SK-N-SH (cell line): ENCODE data around the gene PLEKHA4. TPM values are rescaled to one million over a fixed set of nuclear protein-coding genes. Genes with fewer than 3 reads are reported as not detected.
"Not testable (repeated sequence)": the region's sequence is repeated elsewhere in the genome, so short reads cannot be mapped to it uniquely, and the experiment has no call there.

ENCODE experiments used
- CTCF ChIA-PET: fragments of 300-600, 350-600 bp; formaldehyde crosslinking; extraction: SDS; loops from one replicate; lab custom pipeline; 2021; lab: Yijun Ruan, JAX
- POLR2A ChIA-PET: fragments of 350-600 bp; sonication (Branson Sonifier 250); formaldehyde crosslinking; extraction: SDS; loops from one replicate; lab custom pipeline; 2020; ENCODE audit warnings: antibody characterized with exemption, inconsistent platforms; lab: Yijun Ruan, JAX
- DNase-seq: peaks from one replicate; pipeline ENCODE4 v3.0.0; 2012
- H2AFZ ChIP-seq: fragments of 200-600 bp; sonication (generic); 2 replicates; pipeline ENCODE4 v1.8.1; 2016; ENCODE audit warnings: antibody characterized with exemption, mild to moderate bottlenecking, low read depth
- H3F3A ChIP-seq: fragments of 200-600 bp; sonication (generic); replicated peaks from 2 replicates; pipeline ENCODE3; 2016; ENCODE audit warnings: antibody characterized with exemption, mild to moderate bottlenecking; ENCODE audit not compliant: insufficient read depth
- H3K27ac ChIP-seq, 2 experiments: fragments of 200-500 bp in 1 of 2; fragments of 200-600 bp in 1 of 2; sonication (Bioruptor generic) in 1 of 2; sonication (generic), shearing (Covaris generic) in 1 of 2; 2 replicates each; pipeline versions ENCODE4 v1.5.1 to v1.6.1; 2014 to 2016; ENCODE audit warnings: low read depth in 2 of 2, inconsistent platforms in 1 of 2, low read length in 1 of 2, mild to moderate bottlenecking in 1 of 2, mixed read lengths in 1 of 2
- H3K27me3 ChIP-seq: fragments of 200-600 bp; sonication (generic), shearing (Covaris generic); 2 replicates; pipeline ENCODE4 v1.6.1; 2016; ENCODE audit warnings: mixed run types; ENCODE audit not compliant: insufficient read depth
- H3K36me3 ChIP-seq, 2 experiments: fragments of 200-500 bp in 1 of 2; fragments of 200-600 bp in 1 of 2; sonication (Bioruptor generic) in 1 of 2; sonication (generic) in 1 of 2; replicated peaks in 1 of 2; 2 replicates each; pipeline versions ENCODE3 to v1.5.1; 2014 to 2016; ENCODE audit warnings: low read length in 1 of 2, mild to moderate bottlenecking in 1 of 2; ENCODE audit not compliant: insufficient read depth in 2 of 2, control insufficient read depth in 1 of 2
- H3K4me1 ChIP-seq, 2 experiments: fragments of 200-500 bp in 1 of 2; fragments of 200-600 bp in 1 of 2; sonication (Bioruptor generic) in 1 of 2; sonication (generic), shearing (Covaris generic) in 1 of 2; 2 replicates each; pipeline versions ENCODE4 v1.5.1 to v1.6.1; 2014 to 2016; ENCODE audit warnings: low read depth in 1 of 2, low read length in 1 of 2, mixed run types in 1 of 2; ENCODE audit not compliant: insufficient read depth in 2 of 2, control insufficient read depth in 1 of 2
- H3K4me2 ChIP-seq: fragments of 200-600 bp; sonication (generic), shearing (Covaris generic); 2 replicates; pipeline ENCODE4 v1.6.1; 2017; ENCODE audit warnings: mixed run types
- H3K4me3 ChIP-seq, 2 experiments: fragments of 200-500 bp in 1 of 2; fragments of 200-600 bp in 1 of 2; sonication (Bioruptor generic) in 1 of 2; sonication (generic), shearing (Covaris generic) in 1 of 2; 2 replicates each; pipeline versions ENCODE4 v1.5.1 to v1.8.1; 2014 to 2016; ENCODE audit warnings: low read depth in 2 of 2, inconsistent platforms in 1 of 2, low read length in 1 of 2, mild to moderate bottlenecking in 1 of 2, mixed read lengths in 1 of 2, moderate library complexity in 1 of 2
- H3K79me2 ChIP-seq: fragments of 200-600 bp; sonication (generic); 2 replicates; pipeline ENCODE4 v1.8.1; 2017; ENCODE audit warnings: mild to moderate bottlenecking; ENCODE audit not compliant: insufficient read depth
- H3K9ac ChIP-seq: fragments of 200-600 bp; sonication (generic); 2 replicates; pipeline ENCODE4 v1.6.1; 2017; ENCODE audit warnings: mixed run types
- H3K9me2 ChIP-seq: fragments of 200-600 bp; sonication (generic); 2 replicates; pipeline ENCODE4 v1.6.1; 2017; ENCODE audit warnings: mixed run types
- H3K9me3 ChIP-seq: fragments of 200-600 bp; sonication (generic); 2 replicates; pipeline ENCODE4 v1.6.1; 2017; ENCODE audit warnings: mixed run types, mild to moderate bottlenecking, moderate library complexity
- H4K20me1 ChIP-seq: fragments of 200-600 bp; sonication (generic); 2 replicates; pipeline ENCODE4 v1.6.1; 2017; ENCODE audit warnings: mild to moderate bottlenecking, mixed run types; ENCODE audit not compliant: insufficient read depth
- ELF1 ChIP-seq: IDR thresholded peaks from 2 replicates; pipeline ENCODE4 v1.4.0; 2012
- FOSL2 ChIP-seq: IDR thresholded peaks from 2 replicates; pipeline ENCODE4 v1.4.0; 2012; ENCODE audit warnings: low read depth, mild to moderate bottlenecking, moderate library complexity, borderline replicate concordance
- GABPA ChIP-seq: IDR thresholded peaks from 2 replicates; pipeline ENCODE4 v1.4.0; 2012; ENCODE audit warnings: low read depth, mild to moderate bottlenecking
- NRF1 ChIP-seq: IDR thresholded peaks from 2 replicates; pipeline ENCODE4 v1.6.1; 2012; ENCODE audit warnings: low read depth, mild to moderate bottlenecking, low read length
- SIN3A ChIP-seq: IDR thresholded peaks from 2 replicates; pipeline ENCODE4 v1.6.1; 2012; ENCODE audit warnings: low read depth, mild to moderate bottlenecking, low read length, moderate library complexity, borderline replicate concordance
- SMC3 ChIP-seq: IDR thresholded peaks from 2 replicates; pipeline ENCODE4 v1.6.1; 2012; ENCODE audit warnings: low read depth, low read length, improper control_type of control experiment
- TEAD4 ChIP-seq: IDR thresholded peaks from 2 replicates; pipeline ENCODE4 v1.4.0; 2012; ENCODE audit warnings: mild to moderate bottlenecking, borderline replicate concordance; ENCODE audit not compliant: insufficient read depth
- WGBS: methylation state at CpG from one replicate; pipeline ENCODE4 v1.1.6; 2017; ENCODE audit warnings: low lambda C conversion rate; 5-methylcytosine and 5-hydroxymethylcytosine counted together
- polyA plus RNA-seq, 3 experiments: library from polyadenylated mRNA; depleted of rRNA; stranded (reverse); fragments of >200 nt; gene quantifications; 2 replicates each; pipeline ENCODE4 v1.2.3, GENCODE V29; 2012
- TF ChIP-seq, protein P1 (sequence below): fragments of 200-600 bp; sonication (generic); IDR thresholded peaks from 2 replicates; pipeline ENCODE4 v1.6.1; 2017; ENCODE audit warnings: antibody characterized with exemption, mild to moderate bottlenecking, moderate library complexity
- TF ChIP-seq, protein P2 (sequence below): fragments of 150-350 bp; IDR thresholded peaks from 2 replicates; pipeline ENCODE4 v1.6.1; 2017; ENCODE audit warnings: antibody characterized with exemption, low read length, low read depth, borderline replicate concordance
- TF ChIP-seq, protein P3 (sequence below): IDR thresholded peaks from 2 replicates; pipeline ENCODE4 v1.6.1; 2012; ENCODE audit warnings: mild to moderate bottlenecking, low read depth, low read length, moderate library complexity
- TF ChIP-seq, protein P4 (sequence below): IDR thresholded peaks from 2 replicates; pipeline ENCODE4; 2012

The PLEKHA4 gene
- polyA plus RNA-seq, 1 of the 3 experiments (the other 2 are of a cell fraction), result 5.6 TPM

DNA sequence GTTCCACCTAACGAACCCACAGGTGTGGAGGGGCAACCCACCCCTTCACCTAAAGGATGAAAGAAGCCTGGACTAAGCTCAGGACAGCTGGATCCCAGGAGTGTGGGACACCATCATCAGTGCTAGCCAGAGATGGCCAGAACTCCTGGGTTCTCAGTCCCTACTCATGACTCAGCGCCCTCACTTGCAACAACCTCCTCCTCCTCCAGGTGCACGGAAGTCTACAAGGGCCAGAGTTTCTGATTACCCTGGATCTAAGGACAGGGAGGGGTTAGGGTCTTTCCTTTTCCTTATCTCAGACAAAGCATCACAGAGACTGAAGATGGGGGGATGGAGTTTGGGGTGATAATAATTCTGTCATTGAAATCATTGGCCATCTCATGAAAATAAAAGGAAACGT lies 22.1 kb upstream of the PLEKHA4 start:
- POLR2A ChIA-PET, result no interaction called here
- Histone ChIP-seq H3K27ac (no peak overlapping the region), H3K4me2 (no peak overlapping the region), H3K27me3 (no peaks in the 10 kb centered on the region), H3K79me2 (no peaks in the 10 kb centered on the region), H3K9me2 (no peaks in the 10 kb centered on the region), H3K9ac (no peak overlapping the region), H4K20me1 (no peaks in the 10 kb centered on the region), H2AFZ (no peak overlapping the region), H3K4me3 (no peak overlapping the region), H3K4me1 (no peaks in the 10 kb centered on the region), H3K36me3 (no peaks in the 10 kb centered on the region), H3K9me3 (no peaks in the 10 kb centered on the region), H3F3A (no peaks in the 10 kb centered on the region)
- TF ChIP-seq FOSL2 (no peak), NRF1 (no peak), GABPA (no peak), ELF1 (no peak), TEAD4 (no peak), SIN3A (no peak), SMC3 (no peak)
- TF ChIP-seq, protein P1, sequence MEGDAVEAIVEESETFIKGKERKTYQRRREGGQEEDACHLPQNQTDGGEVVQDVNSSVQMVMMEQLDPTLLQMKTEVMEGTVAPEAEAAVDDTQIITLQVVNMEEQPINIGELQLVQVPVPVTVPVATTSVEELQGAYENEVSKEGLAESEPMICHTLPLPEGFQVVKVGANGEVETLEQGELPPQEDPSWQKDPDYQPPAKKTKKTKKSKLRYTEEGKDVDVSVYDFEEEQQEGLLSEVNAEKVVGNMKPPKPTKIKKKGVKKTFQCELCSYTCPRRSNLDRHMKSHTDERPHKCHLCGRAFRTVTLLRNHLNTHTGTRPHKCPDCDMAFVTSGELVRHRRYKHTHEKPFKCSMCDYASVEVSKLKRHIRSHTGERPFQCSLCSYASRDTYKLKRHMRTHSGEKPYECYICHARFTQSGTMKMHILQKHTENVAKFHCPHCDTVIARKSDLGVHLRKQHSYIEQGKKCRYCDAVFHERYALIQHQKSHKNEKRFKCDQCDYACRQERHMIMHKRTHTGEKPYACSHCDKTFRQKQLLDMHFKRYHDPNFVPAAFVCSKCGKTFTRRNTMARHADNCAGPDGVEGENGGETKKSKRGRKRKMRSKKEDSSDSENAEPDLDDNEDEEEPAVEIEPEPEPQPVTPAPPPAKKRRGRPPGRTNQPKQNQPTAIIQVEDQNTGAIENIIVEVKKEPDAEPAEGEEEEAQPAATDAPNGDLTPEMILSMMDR, result no peak
- TF ChIP-seq, protein P2, sequence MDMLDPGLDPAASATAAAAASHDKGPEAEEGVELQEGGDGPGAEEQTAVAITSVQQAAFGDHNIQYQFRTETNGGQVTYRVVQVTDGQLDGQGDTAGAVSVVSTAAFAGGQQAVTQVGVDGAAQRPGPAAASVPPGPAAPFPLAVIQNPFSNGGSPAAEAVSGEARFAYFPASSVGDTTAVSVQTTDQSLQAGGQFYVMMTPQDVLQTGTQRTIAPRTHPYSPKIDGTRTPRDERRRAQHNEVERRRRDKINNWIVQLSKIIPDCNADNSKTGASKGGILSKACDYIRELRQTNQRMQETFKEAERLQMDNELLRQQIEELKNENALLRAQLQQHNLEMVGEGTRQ, result no peak
- TF ChIP-seq, protein P3, sequence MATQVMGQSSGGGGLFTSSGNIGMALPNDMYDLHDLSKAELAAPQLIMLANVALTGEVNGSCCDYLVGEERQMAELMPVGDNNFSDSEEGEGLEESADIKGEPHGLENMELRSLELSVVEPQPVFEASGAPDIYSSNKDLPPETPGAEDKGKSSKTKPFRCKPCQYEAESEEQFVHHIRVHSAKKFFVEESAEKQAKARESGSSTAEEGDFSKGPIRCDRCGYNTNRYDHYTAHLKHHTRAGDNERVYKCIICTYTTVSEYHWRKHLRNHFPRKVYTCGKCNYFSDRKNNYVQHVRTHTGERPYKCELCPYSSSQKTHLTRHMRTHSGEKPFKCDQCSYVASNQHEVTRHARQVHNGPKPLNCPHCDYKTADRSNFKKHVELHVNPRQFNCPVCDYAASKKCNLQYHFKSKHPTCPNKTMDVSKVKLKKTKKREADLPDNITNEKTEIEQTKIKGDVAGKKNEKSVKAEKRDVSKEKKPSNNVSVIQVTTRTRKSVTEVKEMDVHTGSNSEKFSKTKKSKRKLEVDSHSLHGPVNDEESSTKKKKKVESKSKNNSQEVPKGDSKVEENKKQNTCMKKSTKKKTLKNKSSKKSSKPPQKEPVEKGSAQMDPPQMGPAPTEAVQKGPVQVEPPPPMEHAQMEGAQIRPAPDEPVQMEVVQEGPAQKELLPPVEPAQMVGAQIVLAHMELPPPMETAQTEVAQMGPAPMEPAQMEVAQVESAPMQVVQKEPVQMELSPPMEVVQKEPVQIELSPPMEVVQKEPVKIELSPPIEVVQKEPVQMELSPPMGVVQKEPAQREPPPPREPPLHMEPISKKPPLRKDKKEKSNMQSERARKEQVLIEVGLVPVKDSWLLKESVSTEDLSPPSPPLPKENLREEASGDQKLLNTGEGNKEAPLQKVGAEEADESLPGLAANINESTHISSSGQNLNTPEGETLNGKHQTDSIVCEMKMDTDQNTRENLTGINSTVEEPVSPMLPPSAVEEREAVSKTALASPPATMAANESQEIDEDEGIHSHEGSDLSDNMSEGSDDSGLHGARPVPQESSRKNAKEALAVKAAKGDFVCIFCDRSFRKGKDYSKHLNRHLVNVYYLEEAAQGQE, result no peak
- TF ChIP-seq, protein P4, sequence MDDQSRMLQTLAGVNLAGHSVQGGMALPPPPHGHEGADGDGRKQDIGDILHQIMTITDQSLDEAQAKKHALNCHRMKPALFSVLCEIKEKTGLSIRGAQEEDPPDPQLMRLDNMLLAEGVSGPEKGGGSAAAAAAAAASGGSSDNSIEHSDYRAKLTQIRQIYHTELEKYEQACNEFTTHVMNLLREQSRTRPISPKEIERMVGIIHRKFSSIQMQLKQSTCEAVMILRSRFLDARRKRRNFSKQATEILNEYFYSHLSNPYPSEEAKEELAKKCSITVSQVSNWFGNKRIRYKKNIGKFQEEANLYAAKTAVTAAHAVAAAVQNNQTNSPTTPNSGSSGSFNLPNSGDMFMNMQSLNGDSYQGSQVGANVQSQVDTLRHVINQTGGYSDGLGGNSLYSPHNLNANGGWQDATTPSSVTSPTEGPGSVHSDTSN, result no peak
- WGBS, result 83% methylated on average over 4 of the region's 4 CpGs
- CTCF ChIA-PET, result no interaction called here
- DNase-seq, result no peak

DNA sequence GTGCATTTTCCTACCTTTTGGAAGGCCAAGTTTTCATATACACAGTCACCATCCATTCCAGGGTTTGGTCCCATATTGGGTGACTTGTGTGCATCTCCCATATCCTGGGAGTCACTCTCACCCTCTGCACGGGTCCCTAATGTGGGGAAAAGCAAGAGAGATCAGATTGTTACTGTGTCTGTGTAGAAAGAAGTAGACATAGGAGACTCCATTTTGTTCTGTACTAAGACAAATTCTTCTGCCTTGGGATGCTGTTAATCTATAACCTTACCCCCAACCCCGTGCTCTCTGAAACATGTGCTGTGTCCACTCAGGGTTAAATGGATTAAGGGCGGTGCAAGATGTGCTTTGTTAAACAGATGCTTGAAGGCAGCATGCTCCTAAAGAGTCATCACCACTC lies 21.1 kb upstream of the PLEKHA4 start:
- H2AFZ ChIP-seq, H3K9me2 ChIP-seq, H3K27me3 ChIP-seq, DNase-seq, H3K9me3 ChIP-seq, H3K4me1 ChIP-seq, H3K79me2 ChIP-seq, H3K4me2 ChIP-seq, H4K20me1 ChIP-seq, CTCF ChIA-PET, H3F3A ChIP-seq, H3K9ac ChIP-seq, H3K4me3 ChIP-seq, POLR2A ChIA-PET, H3K36me3 ChIP-seq, H3K27ac ChIP-seq: not testable (repeated sequence)
- 58% methylated on average over 3 of the region's 3 CpGs for WGBS
